Endothelial cell of umbilical vein (primary cell): ENCODE results near the gene CHST8. TPM values are rescaled to one million over a fixed set of nuclear protein-coding genes. Genes with fewer than 3 reads are reported as not detected.

Experiments
- BruUV-seq: library from RNA; stranded (reverse); fragments of 400-500 nt; replicated peaks from 2 replicates; lab custom pipeline; 2021; lab: Mats Ljungman, UMichigan
- CTCF ChIA-PET: fragments of 300-600, 350-600 bp; sonication (Branson Sonifier 250); formaldehyde crosslinking; loops from one replicate; lab custom pipeline; 2021; ENCODE audit warnings: antibody characterized with exemption, inconsistent platforms; lab: Charles Lee
- POLR2A ChIA-PET: fragments of 300-600, 350-600 bp; sonication (Branson Sonifier 250); formaldehyde crosslinking; loops from one replicate; lab custom pipeline; 2021; ENCODE audit warnings: antibody characterized with exemption, inconsistent platforms; lab: Charles Lee
- DNase-seq: peaks from one replicate; pipeline ENCODE4 v3.0.0-alpha.2; 2011; ENCODE audit warnings: low read depth, low spot score
- FAIRE-seq: peaks from 2 replicates; lab custom pipeline; 2011; peaks lifted over from hg19 to GRCh38; lab: Jason Lieb, UNC
- H2AFZ ChIP-seq: 2 replicates; pipeline ENCODE4 v1.6.0; 2012; ENCODE audit warnings: low read depth, low read length, control low read depth, inconsistent platforms
- H3K27ac ChIP-seq: 2 replicates; pipeline ENCODE4 v1.5.1; 2011; ENCODE audit warnings: low read depth, mild to moderate bottlenecking, control low read depth, low read length, moderate library complexity; ENCODE audit not compliant: insufficient read depth
- H3K27me3 ChIP-seq, 2 experiments: 2 replicates each; pipeline versions ENCODE4 v1.6.0 to v1.6.1; 2011; ENCODE audit warnings: low read length in 2 of 2, mixed read lengths in 1 of 2; ENCODE audit not compliant: control insufficient read depth in 2 of 2, insufficient read depth in 2 of 2
- H3K36me3 ChIP-seq, 2 experiments: 2 replicates in 1 of 2; 3 replicates in 1 of 2; pipeline ENCODE4 v1.5.1; 2011; ENCODE audit warnings: low read length in 2 of 2, mild to moderate bottlenecking in 1 of 2, moderate library complexity in 1 of 2; ENCODE audit not compliant: control insufficient read depth in 2 of 2, insufficient read depth in 2 of 2; ENCODE audit errors: extremely low read depth in 1 of 2
- H3K4me1 ChIP-seq: 3 replicates; pipeline ENCODE4 v1.5.1; 2011; ENCODE audit warnings: mild to moderate bottlenecking, low read length; ENCODE audit not compliant: control insufficient read depth, insufficient read depth; ENCODE audit errors: extremely low read depth
- H3K4me2 ChIP-seq: 2 replicates; pipeline ENCODE4 v1.6.1; 2011; ENCODE audit warnings: low read length, control low read depth, mixed read lengths; ENCODE audit not compliant: insufficient read depth
- H3K4me3 ChIP-seq, 3 experiments: fragments of 200-600 bp in 1 of 3; sonication (generic), shearing (Covaris generic) in 1 of 3; replicated peaks in 1 of 3; 2 replicates each; pipeline ENCODE4 v1.5.1; 2011 to 2016; ENCODE audit warnings: control low read depth in 3 of 3, low read length in 3 of 3, mild to moderate bottlenecking in 2 of 3, inconsistent platforms in 1 of 3, low read depth in 1 of 3, moderate library complexity in 1 of 3; ENCODE audit not compliant: insufficient read depth in 1 of 3
- H3K79me2 ChIP-seq: 2 replicates; pipeline ENCODE4 v1.6.0; 2012; ENCODE audit warnings: low read length, inconsistent platforms; ENCODE audit not compliant: control insufficient read depth, insufficient read depth
- H3K9ac ChIP-seq: replicated peaks from 2 replicates; pipeline ENCODE3; 2011; ENCODE audit warnings: low read length, control low read depth; ENCODE audit not compliant: insufficient read depth; ENCODE audit errors: extremely low read depth
- H3K9me1 ChIP-seq: replicated peaks from 3 replicates; pipeline ENCODE4 v1.6.0; 2011; ENCODE audit warnings: mild to moderate bottlenecking, low read length; ENCODE audit not compliant: control insufficient read depth, insufficient read depth; ENCODE audit errors: extremely low read depth
- H3K9me3 ChIP-seq: replicated peaks from 2 replicates; pipeline ENCODE4 v1.5.1; 2012; ENCODE audit warnings: low read length, inconsistent platforms; ENCODE audit not compliant: control insufficient read depth, insufficient read depth
- H4K20me1 ChIP-seq: replicated peaks from 2 replicates; pipeline ENCODE3; 2011; ENCODE audit warnings: mild to moderate bottlenecking, low read length; ENCODE audit not compliant: control insufficient read depth, insufficient read depth; ENCODE audit errors: extremely low read depth
- EZH2 ChIP-seq: IDR thresholded peaks from 2 replicates; pipeline ENCODE4 v1.6.1; 2012; ENCODE audit warnings: borderline replicate concordance, low read depth, mild to moderate bottlenecking, moderate library complexity, low read length, inconsistent platforms; ENCODE audit not compliant: severe bottlenecking
- FOS ChIP-seq: IDR thresholded peaks from 2 replicates; pipeline ENCODE4 v1.6.1; 2011; ENCODE audit warnings: mild to moderate bottlenecking, low read length, moderate library complexity, borderline replicate concordance; ENCODE audit not compliant: insufficient read depth
- GATA2 ChIP-seq: IDR thresholded peaks from 2 replicates; pipeline ENCODE4 v1.7.0; 2011; ENCODE audit warnings: low read depth, mild to moderate bottlenecking, moderate library complexity, mixed read lengths, low read length; ENCODE audit not compliant: insufficient read length, insufficient read depth
- JUN ChIP-seq: IDR thresholded peaks from 2 replicates; pipeline ENCODE4 v1.6.1; 2011; ENCODE audit warnings: borderline replicate concordance, low read depth; ENCODE audit not compliant: insufficient read length, insufficient read depth
- MYC ChIP-seq: IDR thresholded peaks from one replicate; pipeline ENCODE4 v1.6.1; 2011; ENCODE audit warnings: mild to moderate bottlenecking, low read depth, low read length
- POLR2A ChIP-seq: IDR thresholded peaks from 2 replicates; pipeline ENCODE4 v1.6.1; 2012; ENCODE audit warnings: low read depth, mild to moderate bottlenecking, control low read depth, low read length
- POLR2AphosphoS5 ChIP-seq: IDR thresholded peaks from 2 replicates; pipeline ENCODE4 v1.6.1; 2012; ENCODE audit warnings: low read depth, mild to moderate bottlenecking, control low read depth, low read length, moderate library complexity; ENCODE audit not compliant: insufficient read depth
- dilution Hi-C: fragments of 300-500 bp; cut with MboI; formaldehyde crosslinking; loops from one replicate; pipeline ENCODE4 v1.15.0; 2019; ENCODE audit warnings: low sequenced_read_pairs; ENCODE audit not compliant: extremely low pct_ligation_motif_present
- intact Hi-C: fragments of 100-400 bp; cut with micrococcal nuclease; formaldehyde crosslinking; loops from one replicate; pipeline ENCODE4 v1.10.0; 2022
- polyA plus RNA-seq, 4 experiments: library from polyadenylated mRNA; depleted of rRNA in 3 of 4; stranded (reverse) in 3 of 4; unstranded in 1 of 4; fragments of >200 nt; gene quantifications; 2 replicates each; pipeline versions ENCODE4 v1.2.1 to v1.2.3, GENCODE V29; 2011 to 2012; ENCODE audit warnings: missing spikeins in 1 of 4
- total RNA-seq: library from RNA; stranded (reverse); gene quantifications from 2 replicates; pipeline ENCODE4 v1.2.3, GENCODE V29; 2021

CHST8 gene
- total and polyA plus RNA-seq, 2 donors (not counting 3 experiments of a cell fraction or from before 2014, with no cell fraction given): not detected

DNA sequence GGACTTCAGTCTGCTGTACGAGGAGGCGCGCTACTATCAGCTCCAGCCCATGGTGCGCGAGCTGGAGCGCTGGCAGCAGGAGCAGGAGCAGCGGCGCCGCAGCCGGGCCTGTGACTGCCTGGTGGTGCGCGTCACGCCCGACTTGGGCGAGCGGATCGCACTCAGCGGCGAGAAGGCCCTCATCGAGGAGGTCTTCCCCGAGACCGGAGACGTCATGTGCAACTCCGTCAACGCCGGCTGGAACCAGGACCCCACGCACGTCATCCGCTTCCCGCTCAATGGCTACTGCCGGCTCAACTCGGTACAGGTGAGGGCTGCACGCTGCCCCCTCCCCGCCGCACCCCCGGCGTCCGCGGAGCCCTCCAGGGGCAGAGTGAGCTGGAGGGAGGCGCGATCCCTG, 189.5 kb downstream of the CHST8 start:
- no peaks in the 10 kb centered on the region for H3K9me3 ChIP-seq
- no peaks in the 10 kb centered on the region for H3K9me1 ChIP-seq
- H3K79me2 ChIP-seq: no peaks in the 10 kb centered on the region
- ChIA-PET CTCF (interaction anchor here (1.0 kb wide), 2 partner anchors 8 to 11 kb away, joined by 3 to 4 read pairs; no protein-coding TSS in a partner anchor), POLR2A (no interaction called here)
- no peak overlapping the region for H3K4me2 ChIP-seq
- no peak overlapping the region for H3K9ac ChIP-seq
- DNase-seq (no peak), FAIRE-seq (no peak)
- no peak overlapping the region for H3K4me3 ChIP-seq
- intact Hi-C loops (no loop called here), dilution Hi-C loops (no loop called here)
- BruUV-seq: no TSS peak
- H3K27me3 ChIP-seq: no peaks in the 10 kb centered on the region
- no peaks in the 10 kb centered on the region for H4K20me1 ChIP-seq
- H3K4me1 ChIP-seq: peaks cover 7% of the 10 kb centered on the region
- H3K27ac ChIP-seq: no peak overlapping the region
- H3K36me3 ChIP-seq: peaks cover 2 to 36% of the 10 kb centered on the region in 2 experiments
- no peak overlapping the region for H2AFZ ChIP-seq
- TF ChIP-seq JUN (no peak), FOS (no peak), POLR2AphosphoS5 (no peak), GATA2 (no peak)

DNA sequence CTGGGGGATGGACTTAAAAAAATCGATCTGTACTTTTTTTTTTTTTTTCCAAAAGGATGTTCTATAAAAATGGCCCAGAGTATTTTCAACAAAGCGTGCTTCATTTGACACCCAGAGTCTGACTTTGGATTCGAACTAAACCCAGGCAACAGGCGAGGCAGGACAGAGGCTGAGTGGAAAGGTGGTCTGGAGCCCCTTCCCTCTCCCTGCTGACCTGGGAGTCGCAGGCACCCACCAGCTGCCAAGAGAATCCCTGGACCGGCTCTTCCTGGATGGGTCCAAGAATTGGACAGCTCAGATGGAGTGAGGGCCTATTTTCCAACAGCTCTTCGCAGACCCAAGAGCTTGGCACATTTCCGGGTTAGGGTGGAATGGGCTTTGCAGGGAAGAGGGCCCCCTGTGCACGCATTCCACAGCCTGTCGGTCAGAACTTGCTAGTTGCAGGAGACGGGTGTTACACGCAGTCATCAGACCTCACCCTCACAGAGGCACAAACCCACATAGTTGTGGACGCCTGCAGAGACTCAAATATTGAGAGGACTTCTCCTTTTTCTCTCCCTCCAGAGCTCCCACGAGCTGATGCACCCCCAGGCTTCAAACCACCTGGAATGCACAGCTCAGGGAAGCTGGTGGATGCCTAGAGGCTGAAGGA, 190.1 kb downstream of the CHST8 start:
- Histone ChIP-seq H3K9me3 (no peaks in the 10 kb centered on the region), H3K36me3 (peaks cover 2 to 32% of the 10 kb centered on the region in 2 experiments), H3K27me3 (no peaks in the 10 kb centered on the region), H3K9me1 (no peaks in the 10 kb centered on the region), H3K9ac (no peak overlapping the region), H3K4me2 (no peak overlapping the region), H3K4me3 (no peak overlapping the region), H3K79me2 (no peaks in the 10 kb centered on the region), H2AFZ (no peak overlapping the region), H3K4me1 (peaks cover 9% of the 10 kb centered on the region), H3K27ac (no peak overlapping the region), H4K20me1 (no peaks in the 10 kb centered on the region)
- dilution Hi-C loops: no loop called here
- POLR2A ChIA-PET: no interaction called here
- CTCF ChIA-PET: interaction anchor here (1.0 to 1.3 kb wide), 2 partner anchors 11 to 34 kb away, joined by 3 to 5 read pairs; no protein-coding TSS in a partner anchor
- DNase-seq (no peak), FAIRE-seq (no peak)
- intact Hi-C loops: no loop called here
- no TSS peak for BruUV-seq
- TF ChIP-seq EZH2 (no peak), FOS (no peak), MYC (no peak), POLR2A (no peak)
